M059J (cell line): ENCODE results near the gene RBM17. TPM values are rescaled to one million over a fixed set of nuclear protein-coding genes. Genes with fewer than 3 reads are reported as not detected.
"Not testable (repeated sequence)": the region's sequence is repeated elsewhere in the genome, so short reads cannot be mapped to it uniquely, and the experiment has no call there.

Source experiments
- DNase-seq: peaks from one replicate; pipeline ENCODE4 v3.0.0-alpha.2; 2012; ENCODE audit warnings: low read depth
- total RNA-seq: library from RNA; depleted of rRNA; stranded (reverse); fragments of >200 nt; shearing (Covaris generic); gene quantifications from 2 replicates; pipeline ENCODE4 v1.2.3, GENCODE V29; 2014

Gene RBM17
- total RNA-seq, 1 experiment from 2014 or later: 17.1 TPM

GRCh38 chr10:6056411-6057135 lies 32.3 kb upstream of the RBM17 start:
- no peak for DNase-seq

DNA sequence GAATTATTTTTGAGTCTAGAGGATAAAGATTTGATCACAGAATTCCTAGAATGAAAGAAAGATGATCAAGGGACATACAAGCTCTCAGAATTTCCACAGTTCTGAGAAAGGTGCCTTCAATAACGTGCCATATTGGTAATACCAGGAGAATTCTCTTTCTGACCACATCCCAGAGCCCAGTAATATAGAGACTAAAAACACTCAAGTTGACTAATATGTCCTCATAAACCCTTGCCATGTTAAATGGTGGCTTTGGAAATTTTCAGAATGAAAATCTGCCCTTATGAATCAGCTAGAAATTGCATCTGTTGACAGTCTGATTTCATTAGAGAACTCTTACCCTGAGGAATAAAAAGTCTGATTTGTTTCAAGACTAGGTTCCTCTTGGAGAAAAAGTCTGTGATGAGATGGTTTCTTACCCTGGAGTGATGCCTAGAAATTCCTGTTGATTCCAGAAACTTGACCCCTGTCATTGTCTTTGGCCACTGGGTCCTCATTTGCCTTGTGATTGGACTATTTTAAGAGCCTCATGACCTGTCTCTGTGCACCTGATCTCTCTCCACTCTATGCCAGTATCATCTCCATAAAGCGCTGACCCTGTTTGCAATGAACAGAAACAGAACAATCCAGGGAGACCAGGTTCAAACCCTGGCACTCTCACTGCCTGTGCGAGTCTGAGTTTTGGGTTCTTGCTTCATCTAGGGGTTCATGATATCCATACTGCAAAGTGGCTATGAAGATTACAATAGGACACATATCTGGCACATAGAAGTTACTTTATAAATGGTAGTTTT lies 30.0 kb upstream of the RBM17 start:
- no peak for DNase-seq

DNA sequence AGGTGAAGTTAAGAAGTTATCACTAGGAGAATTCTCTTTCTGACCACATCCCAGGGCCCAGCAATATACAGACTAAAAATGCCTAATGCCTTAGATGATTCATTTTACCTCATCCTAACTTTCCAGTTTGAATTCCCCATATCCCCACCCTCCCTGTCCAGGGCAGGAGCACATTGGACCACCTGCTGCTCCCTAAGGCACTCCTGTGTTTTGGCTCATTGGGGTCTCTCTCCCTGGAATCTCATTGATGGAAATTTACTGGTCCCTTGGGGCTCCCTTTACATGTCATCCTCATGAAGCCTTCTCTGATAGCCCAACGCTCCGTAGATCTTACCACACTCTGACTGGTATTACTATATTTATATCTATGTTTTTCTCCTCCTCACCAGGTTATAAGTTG lies 29.3 kb upstream of the RBM17 start:
- no peak for DNase-seq

DNA sequence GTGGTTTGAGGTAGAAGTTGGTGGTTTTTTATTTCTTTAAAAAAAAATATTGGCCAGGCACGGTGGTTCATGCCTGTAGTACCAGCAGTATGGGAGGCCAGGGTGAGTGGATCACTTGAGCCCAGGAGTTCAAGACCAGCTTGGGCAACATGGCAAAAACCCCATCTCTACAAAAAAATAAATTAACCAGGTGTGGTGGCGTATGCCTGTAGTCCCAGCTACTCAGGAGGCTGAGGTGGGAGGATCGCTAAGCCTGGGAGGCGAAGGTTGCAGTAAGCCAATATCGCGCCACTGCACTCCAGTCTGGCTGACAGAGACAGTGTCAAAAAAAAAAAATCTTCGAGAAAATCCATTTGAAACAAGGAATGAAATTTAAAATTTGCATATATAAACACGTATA lies 27.8 kb upstream of the RBM17 start:
- DNase-seq: no peak

- DNase-seq: no peak
These were observed 26.6 kb upstream of the RBM17 start, which contains the start of gene IL2RA for GRCh38 chr10:6062101-6062771. TSS of gene IL2RA (minus strand) at chr10:6062367. CDS start at chr10:6062151, 216 bp downstream.

DNA sequence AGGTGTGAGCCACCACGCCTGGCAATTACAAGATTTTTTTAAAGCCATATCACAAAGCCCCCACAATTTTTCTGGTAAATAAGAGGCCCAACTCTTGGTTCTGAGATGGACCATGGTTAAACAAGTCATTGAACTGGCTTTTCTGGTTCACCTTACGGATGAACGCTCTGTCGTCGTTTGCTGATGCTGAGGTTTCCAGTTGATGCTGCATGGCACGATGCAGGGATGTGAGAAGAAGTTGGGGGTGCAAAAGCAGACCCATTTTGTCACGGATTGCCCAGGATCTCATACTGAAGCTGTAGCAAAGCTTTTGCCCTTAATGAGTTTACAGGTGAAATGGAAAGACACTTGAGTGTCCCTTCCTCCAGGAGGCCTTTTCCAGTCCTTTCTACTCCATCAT lies 24.7 kb upstream of the RBM17 start:
- no peak for DNase-seq

DNA sequence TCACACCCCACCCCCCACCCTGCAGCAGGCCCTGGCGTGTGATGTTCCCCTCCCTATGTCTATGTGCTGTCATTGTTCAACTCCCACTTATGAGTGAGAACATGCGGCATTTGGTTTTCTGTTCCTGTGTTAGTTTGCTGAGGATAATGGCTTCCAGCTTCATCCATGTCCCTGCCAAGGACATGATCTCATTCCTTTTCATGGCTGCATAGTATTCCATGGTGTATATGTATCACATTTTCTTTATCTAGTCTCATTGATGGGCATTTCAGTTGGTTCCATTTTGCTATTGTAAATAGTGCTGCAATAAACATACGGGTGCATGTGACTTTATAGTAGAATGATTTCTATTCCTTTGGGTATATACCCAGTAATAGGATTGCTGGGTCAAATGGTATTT lies 24.1 kb upstream of the RBM17 start:
- DNase-seq: not testable (repeated sequence)

DNA sequence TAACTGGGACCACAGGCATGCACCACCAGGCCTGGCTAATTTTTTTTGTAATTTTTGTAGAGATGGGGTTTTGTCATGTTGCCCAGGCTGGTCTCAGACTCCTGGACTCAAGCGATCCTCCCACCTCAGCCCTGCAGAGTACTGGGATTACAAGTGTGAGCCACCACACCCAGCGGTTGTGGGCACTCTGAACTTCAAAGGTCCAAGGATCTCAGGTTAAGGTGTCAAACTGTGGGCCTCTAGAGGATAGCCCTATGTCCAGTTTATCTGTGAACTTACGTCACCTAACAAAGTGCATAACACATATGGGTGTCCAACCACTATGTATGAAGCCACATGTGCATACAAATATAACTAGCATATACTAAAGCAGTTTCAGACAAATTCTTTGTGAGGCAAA lies 23.4 kb upstream of the RBM17 start:
- DNase-seq: no peak

DNA sequence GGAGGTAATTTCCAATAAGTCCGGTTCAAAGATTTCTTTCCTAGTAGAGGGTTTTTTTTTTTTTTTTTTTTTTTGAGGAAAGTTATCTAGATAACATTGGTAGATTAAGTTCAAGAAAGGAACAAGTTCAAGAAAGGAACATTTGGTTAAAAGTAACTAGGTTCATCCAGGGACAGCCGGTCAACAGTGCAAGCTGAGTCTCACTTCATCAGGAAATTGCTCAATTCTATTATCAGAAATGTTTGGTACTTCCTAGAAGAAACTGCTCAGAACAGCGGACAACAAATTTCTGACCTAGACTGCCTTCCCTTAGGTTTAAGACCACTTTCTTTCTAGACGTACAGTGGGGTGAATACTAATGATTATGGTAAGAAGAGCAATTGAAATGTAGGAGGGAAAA lies 23.0 kb upstream of the RBM17 start:
- no peak for DNase-seq

DNA sequence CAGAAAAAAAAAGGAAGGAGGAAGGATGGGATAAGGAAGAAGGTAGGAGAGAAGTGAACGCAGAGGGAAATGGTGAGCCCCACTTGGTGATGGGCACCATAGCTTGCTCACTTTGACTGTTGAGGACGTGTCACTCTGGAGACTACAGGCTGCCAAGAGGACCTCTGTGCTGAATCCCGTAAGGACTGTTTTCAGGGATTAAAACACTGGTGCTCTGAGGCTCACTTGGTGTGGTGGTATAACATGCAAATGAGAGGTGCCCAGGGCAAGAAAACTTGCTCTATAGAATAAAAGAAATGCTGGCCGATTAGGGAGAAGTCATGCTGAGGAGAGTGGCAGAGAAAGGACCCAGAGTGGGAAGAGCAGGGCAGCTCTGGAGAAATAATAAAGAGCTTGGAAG lies 21.4 kb upstream of the RBM17 start:
- DNase-seq: no peak

DNA sequence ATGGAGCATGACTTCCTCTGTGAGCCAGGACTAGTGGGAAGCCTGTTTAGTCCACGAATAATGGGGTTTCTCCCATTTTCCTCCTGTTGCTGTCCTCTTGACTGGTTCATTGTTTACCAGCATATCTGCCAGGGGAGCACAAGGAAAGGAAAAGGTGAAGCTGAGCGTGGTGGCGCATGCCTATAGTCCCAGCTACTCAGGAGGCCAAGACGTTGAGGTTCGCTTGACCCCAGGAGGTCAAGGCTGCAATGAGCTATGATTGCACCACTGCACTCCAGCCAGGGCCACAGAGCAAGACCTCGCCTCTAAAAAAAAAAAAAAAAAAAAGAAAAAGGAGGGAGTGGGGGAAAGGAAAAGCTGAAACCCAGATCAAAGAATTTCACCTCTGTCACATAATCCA lies 20.8 kb upstream of the RBM17 start:
- DNase-seq: no peak

- no peak for DNase-seq
These were observed 20.4 kb upstream of the RBM17 start for GRCh38 chr10:6068422-6068821.

DNA sequence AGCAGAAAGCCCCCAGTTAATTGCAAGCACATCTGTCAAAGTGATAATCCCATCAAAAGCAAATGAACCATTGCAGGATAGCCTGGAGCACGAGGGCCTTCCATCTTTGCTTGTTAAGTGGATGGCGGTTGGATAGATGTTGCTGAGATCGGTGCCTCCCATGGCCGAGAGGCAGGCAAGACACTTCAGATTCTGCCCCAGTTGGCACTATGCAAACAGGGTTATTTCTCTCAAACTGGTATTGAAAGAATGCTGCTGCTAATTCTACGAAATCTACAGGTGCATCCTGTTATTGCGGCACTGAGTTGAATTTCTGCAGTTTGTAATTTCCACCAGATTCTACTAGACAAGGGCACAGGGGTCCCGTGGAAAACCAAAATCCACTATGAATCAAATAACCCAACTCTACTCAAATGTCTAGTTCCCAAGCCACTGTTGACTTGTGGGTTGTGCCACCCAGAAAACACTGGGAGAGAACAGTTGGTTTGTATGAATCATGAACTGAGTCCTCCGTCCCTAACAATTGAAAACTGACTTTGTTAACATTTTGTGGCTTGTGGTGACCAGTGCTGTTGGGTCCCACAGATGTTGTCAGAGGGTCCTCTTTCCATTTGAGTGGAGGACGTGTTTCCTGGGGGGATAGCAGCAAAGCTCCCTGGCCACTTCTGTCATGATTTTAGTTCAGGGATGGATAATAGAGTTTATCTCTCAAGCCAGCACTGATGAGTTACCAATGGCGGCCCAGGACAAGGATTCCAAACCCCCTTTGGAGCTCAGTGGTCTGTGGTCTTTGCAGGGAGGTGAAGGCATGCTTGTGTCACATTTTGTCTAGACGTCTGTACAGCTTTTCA lies 19.5 kb upstream of the RBM17 start:
- peak; percentile 20 for DNase-seq

DNA sequence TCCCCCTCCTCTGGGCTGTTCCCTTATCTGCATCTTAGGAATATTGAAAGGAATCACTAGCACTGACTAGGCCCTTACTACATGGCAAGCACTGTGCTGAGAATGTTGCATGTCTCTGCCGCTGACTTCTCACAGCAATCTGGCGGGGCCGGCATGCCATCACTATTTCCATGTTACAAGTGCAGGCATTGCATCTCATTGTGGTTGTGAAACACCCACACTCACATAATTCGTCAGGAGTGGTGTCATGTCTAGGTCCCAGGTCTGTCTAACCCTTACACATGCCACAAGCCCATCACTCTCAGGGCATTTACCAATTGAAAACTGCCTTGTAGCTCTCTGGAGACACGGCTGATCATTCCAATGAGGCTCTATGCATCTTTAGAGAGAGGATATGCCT lies 18.2 kb upstream of the RBM17 start:
- no peak for DNase-seq

- DNase-seq: no peak
These were observed 17.4 kb upstream of the RBM17 start for GRCh38 chr10:6071181-6072175.

GRCh38 chr10:6072215-6072934 lies 16.5 kb upstream of the RBM17 start:
- no peak for DNase-seq

- peak; percentile 7 for DNase-seq
These were observed 14.1 kb upstream of the RBM17 start for GRCh38 chr10:6074489-6075301.

- DNase-seq: no peak
These were observed 11.7 kb upstream of the RBM17 start for GRCh38 chr10:6077071-6077675.

DNA sequence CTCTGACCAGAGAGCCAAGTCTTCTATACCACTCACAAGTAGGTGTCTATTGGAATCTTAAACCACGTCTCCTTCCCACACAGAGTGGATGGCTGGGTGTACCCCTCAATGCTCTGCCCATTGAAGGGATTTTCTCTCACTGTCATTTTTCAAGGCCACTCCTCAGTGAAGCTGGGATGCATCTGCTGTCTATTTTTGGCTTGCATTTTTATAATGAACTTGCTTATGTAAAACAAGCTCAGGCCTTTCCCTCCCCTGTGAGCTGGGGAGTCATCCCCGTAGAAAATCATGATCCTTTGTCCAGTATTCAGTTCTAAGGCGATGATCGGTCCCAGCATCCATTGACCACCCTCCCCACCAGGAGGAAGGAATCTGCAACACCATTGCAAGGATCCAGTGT lies 9.8 kb upstream of the RBM17 start:
- DNase-seq: no peak
